Activated naive CD4-positive, alpha-beta T cell treated with anti-CD3 and anti-CD28 coated beads, Interleukin-2, amount 10 ng/mL, durations not matched to agents 7 days and 5 days (primary cell): ENCODE measurements around the gene MVB12B.
A peak's percentile ranks its signal among the peaks of the same experiment; 100 is the strongest.

ENCODE experiments used
- CTCF ChIA-PET: fragments of 350-600 bp; sonication (Branson Sonifier 250); formaldehyde crosslinking; loops from one replicate; lab custom pipeline; 2021; ENCODE audit warnings: antibody characterized with exemption; lab: Charles Lee
- DNase-seq: peaks from one replicate; pipeline ENCODE4 v3.0.0-alpha.2; 2020
- H3K27ac Mint-ChIP-seq: one replicate; pipeline ENCODE4 v1.8.0; 2021; ENCODE audit warnings: mild to moderate bottlenecking, moderate library complexity, mixed read lengths
- H3K27me3 Mint-ChIP-seq: one replicate; pipeline ENCODE4 v1.8.0; 2021; ENCODE audit warnings: mild to moderate bottlenecking, mixed read lengths
- H3K36me3 Mint-ChIP-seq: one replicate; pipeline ENCODE4 v1.8.0; 2021; ENCODE audit warnings: mixed read lengths
- H3K4me1 Mint-ChIP-seq: one replicate; pipeline ENCODE4 v1.8.0; 2021; ENCODE audit warnings: mixed read lengths
- H3K4me3 Mint-ChIP-seq: one replicate; pipeline ENCODE4 v1.8.0; 2021; ENCODE audit warnings: mild to moderate bottlenecking, moderate library complexity, mixed read lengths
- H3K9me3 Mint-ChIP-seq: one replicate; pipeline ENCODE4 v1.8.0; 2021; ENCODE audit warnings: mixed read lengths

Gene MVB12B

GRCh38 chr9:126309427-126310189, 17.0 kb upstream of the MVB12B start:
- no peaks in the 10 kb centered on the region for H3K36me3 Mint-ChIP-seq
- DNase-seq, result no peak
- CTCF ChIA-PET, result interaction anchor here (1.7 kb wide), 1 partner anchor 87 kb away, joined by 3 read pairs; no protein-coding TSS in a partner anchor
- H3K4me1 Mint-ChIP-seq, result no peaks in the 10 kb centered on the region
- H3K27me3 Mint-ChIP-seq, result peaks cover 27% of the 10 kb centered on the region
- no peak overlapping the region for H3K27ac Mint-ChIP-seq
- H3K9me3 Mint-ChIP-seq, result no peaks in the 10 kb centered on the region
- H3K4me3 Mint-ChIP-seq, result no peak overlapping the region

GRCh38 chr9:126312584-126313551, 13.8 kb upstream of the MVB12B start:
- Mint-ChIP-seq H3K4me3 (no peak overlapping the region), H3K4me1 (no peaks in the 10 kb centered on the region)

DNA sequence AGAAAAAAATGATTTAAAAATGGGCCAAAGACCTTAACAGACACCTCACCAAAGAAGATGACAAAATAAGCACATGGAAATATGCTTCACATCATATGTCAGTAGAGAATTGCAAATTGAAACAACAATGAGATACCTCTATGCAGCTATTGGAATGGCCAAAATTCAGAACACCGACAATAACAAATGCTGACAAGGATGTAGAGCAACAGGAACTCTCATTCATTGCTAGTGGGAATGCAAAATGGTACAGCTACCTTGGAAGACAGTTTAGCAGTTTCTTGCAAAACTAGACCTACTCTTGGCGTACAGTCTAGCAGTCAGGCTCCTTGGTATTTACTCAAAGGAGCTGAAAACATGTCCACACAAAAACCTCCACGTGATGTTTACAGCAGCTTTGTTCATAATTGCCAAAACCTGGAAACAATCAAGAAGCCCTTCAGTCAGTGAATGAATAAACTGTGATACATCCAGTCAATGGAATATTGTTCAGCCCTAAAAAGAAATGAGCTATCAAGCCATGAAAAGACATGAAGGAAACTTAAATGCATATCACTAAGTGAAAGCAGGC, 10.5 kb upstream of the MVB12B start:
- no peak overlapping the region for H3K4me3 Mint-ChIP-seq
- CTCF ChIA-PET, result interaction anchor here (0.8 to 5.6 kb wide), 3 partner anchors 23 to 175 kb away, joined by 3 to 24 read pairs (median 6); no protein-coding TSS in a partner anchor
- H3K9me3 Mint-ChIP-seq, result no peaks in the 10 kb centered on the region
- peaks cover 35% of the 10 kb centered on the region for H3K27me3 Mint-ChIP-seq
- DNase-seq, result no peak
- no peak overlapping the region for H3K27ac Mint-ChIP-seq
- H3K36me3 Mint-ChIP-seq, result no peaks in the 10 kb centered on the region
- H3K4me1 Mint-ChIP-seq, result no peaks in the 10 kb centered on the region

More at GRCh38 chr9:126312584-126313551, 13.8 kb upstream of the MVB12B start:
- CTCF ChIA-PET, result interaction anchor here (1.3 to 1.6 kb wide), 2 partner anchors 86 to 178 kb away, joined by 3 to 5 read pairs; no protein-coding TSS in a partner anchor
- no peak overlapping the region for H3K27ac Mint-ChIP-seq
- no peaks in the 10 kb centered on the region for H3K9me3 Mint-ChIP-seq
- no peak for DNase-seq
- no peaks in the 10 kb centered on the region for H3K36me3 Mint-ChIP-seq
- H3K27me3 Mint-ChIP-seq, result peaks cover 26% of the 10 kb centered on the region

- H3K27ac Mint-ChIP-seq, result no peak overlapping the region
- H3K36me3 Mint-ChIP-seq, result no peaks in the 10 kb centered on the region
- H3K4me1 Mint-ChIP-seq, result no peaks in the 10 kb centered on the region
- CTCF ChIA-PET, result interaction anchor here (0.9 to 5.6 kb wide), 4 partner anchors 15 to 174 kb away, joined by 3 to 24 read pairs (median 5); no protein-coding TSS in a partner anchor
- H3K9me3 Mint-ChIP-seq, result no peaks in the 10 kb centered on the region
- peaks cover 39% of the 10 kb centered on the region for H3K27me3 Mint-ChIP-seq
- DNase-seq, result peak; percentile 54
- H3K4me3 Mint-ChIP-seq, result no peak overlapping the region
Measured at GRCh38 chr9:126317513-126317912, 9.1 kb upstream of the MVB12B start.

- CTCF ChIA-PET, result interaction anchor here (0.6 to 5.6 kb wide), 6 partner anchors 8 to 80 kb away, joined by 3 to 24 read pairs (median 3); partner anchors contain the start of gene MVB12B
Measured at GRCh38 chr9:126318858-126319257, 7.8 kb upstream of the MVB12B start.

GRCh38 chr9:126319671-126320070, 7.0 kb upstream of the MVB12B start:
- Mint-ChIP-seq H3K4me3 (no peak overlapping the region), H3K27me3 (peaks cover 27% of the 10 kb centered on the region), H3K9me3 (peaks cover 6% of the 10 kb centered on the region), H3K27ac (no peak overlapping the region), H3K4me1 (no peaks in the 10 kb centered on the region), H3K36me3 (peaks cover 2% of the 10 kb centered on the region)
- DNase-seq, result no peak
- CTCF ChIA-PET, result interaction anchor here (1.5 to 5.6 kb wide), 3 partner anchors 16 to 79 kb away, joined by 3 to 24 read pairs (median 4); no protein-coding TSS in a partner anchor

More at GRCh38 chr9:126318858-126319257, 7.8 kb upstream of the MVB12B start:
- H3K4me3 Mint-ChIP-seq, result no peak overlapping the region
- H3K4me1 Mint-ChIP-seq, result no peaks in the 10 kb centered on the region
- H3K9me3 Mint-ChIP-seq, result peaks cover 2% of the 10 kb centered on the region
- peaks cover 2% of the 10 kb centered on the region for H3K36me3 Mint-ChIP-seq
- H3K27me3 Mint-ChIP-seq, result peaks cover 35% of the 10 kb centered on the region
- H3K27ac Mint-ChIP-seq, result no peak overlapping the region
- DNase-seq, result no peak

GRCh38 chr9:126320158-126320922, 6.3 kb upstream of the MVB12B start:
- H3K9me3 Mint-ChIP-seq, result peaks cover 6% of the 10 kb centered on the region
- peaks cover 22% of the 10 kb centered on the region for H3K27me3 Mint-ChIP-seq
- CTCF ChIA-PET, result interaction anchor here (1.0 to 5.6 kb wide), 3 partner anchors 15 to 79 kb away, joined by 3 to 24 read pairs (median 6); no protein-coding TSS in a partner anchor
- H3K27ac Mint-ChIP-seq, result no peak overlapping the region
- peaks cover 2% of the 10 kb centered on the region for H3K36me3 Mint-ChIP-seq
- H3K4me1 Mint-ChIP-seq, result no peaks in the 10 kb centered on the region
- no peak for DNase-seq
- no peak overlapping the region for H3K4me3 Mint-ChIP-seq

DNA sequence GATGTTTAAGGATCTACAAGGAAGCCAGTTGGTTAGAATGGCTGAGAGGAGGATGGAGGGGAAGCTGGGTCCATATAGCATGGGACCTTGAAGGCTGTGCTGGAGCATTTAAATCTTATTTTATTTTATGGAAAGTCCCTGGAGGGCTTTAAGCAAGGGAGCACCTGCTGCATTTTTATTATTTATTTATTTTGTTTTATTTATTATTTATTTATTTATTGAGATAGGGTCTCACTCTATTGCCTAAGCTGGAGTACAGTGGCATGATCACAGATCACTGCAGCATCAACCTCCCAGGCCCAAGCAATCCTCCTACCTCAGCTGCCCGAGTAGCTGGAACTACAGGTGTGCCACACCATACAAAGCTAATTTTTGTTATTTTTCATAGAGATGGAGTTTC, 4.9 kb upstream of the MVB12B start:
- H3K27me3 Mint-ChIP-seq, result peaks cover 30% of the 10 kb centered on the region
- H3K4me1 Mint-ChIP-seq, result peaks cover 3% of the 10 kb centered on the region

DNA sequence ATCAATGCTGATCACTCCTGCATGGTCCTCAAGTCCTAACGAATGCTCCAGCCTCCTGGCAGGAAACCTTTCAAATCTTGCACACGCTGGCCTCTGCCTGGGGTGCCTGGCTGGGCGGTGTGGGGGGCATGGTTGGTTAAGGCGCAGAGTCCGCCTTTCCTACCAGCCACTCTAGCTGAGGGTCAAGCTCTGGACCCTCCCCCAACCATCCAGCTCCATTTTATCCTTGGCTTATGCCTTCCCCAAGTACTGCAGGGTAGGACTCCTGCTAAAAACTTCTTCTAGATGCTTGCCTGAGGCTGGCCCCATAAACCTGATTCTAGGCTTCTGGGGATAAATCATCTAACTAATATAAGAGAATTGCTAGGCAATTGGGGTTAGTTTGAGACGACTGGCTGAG, 808 bp upstream of the MVB12B start:
- peaks cover 26% of the 10 kb centered on the region for H3K27me3 Mint-ChIP-seq
- DNase-seq, result no peak
- peak overlapping the region; percentile 71 for H3K4me3 Mint-ChIP-seq
- peaks cover 5% of the 10 kb centered on the region for H3K4me1 Mint-ChIP-seq
- CTCF ChIA-PET, result interaction anchor here (1.0 to 1.7 kb wide), 2 partner anchors 33 to 73 kb away, joined by 3 to 5 read pairs; no protein-coding TSS in a partner anchor
- H3K36me3 Mint-ChIP-seq, result peaks cover 2% of the 10 kb centered on the region
- H3K9me3 Mint-ChIP-seq, result peaks cover 6% of the 10 kb centered on the region
- H3K27ac Mint-ChIP-seq, result peak overlapping the region; percentile 39

More for the DNA sequence above, 4.9 kb upstream of the MVB12B start:
- Mint-ChIP-seq H3K4me3 (no peak overlapping the region), H3K36me3 (peaks cover 2% of the 10 kb centered on the region), H3K9me3 (peaks cover 6% of the 10 kb centered on the region), H3K27ac (no peak overlapping the region)
- CTCF ChIA-PET, result interaction anchor here (1.3 to 1.7 kb wide), 2 partner anchors 28 to 75 kb away, joined by 3 to 6 read pairs; no protein-coding TSS in a partner anchor
- DNase-seq, result no peak

DNA sequence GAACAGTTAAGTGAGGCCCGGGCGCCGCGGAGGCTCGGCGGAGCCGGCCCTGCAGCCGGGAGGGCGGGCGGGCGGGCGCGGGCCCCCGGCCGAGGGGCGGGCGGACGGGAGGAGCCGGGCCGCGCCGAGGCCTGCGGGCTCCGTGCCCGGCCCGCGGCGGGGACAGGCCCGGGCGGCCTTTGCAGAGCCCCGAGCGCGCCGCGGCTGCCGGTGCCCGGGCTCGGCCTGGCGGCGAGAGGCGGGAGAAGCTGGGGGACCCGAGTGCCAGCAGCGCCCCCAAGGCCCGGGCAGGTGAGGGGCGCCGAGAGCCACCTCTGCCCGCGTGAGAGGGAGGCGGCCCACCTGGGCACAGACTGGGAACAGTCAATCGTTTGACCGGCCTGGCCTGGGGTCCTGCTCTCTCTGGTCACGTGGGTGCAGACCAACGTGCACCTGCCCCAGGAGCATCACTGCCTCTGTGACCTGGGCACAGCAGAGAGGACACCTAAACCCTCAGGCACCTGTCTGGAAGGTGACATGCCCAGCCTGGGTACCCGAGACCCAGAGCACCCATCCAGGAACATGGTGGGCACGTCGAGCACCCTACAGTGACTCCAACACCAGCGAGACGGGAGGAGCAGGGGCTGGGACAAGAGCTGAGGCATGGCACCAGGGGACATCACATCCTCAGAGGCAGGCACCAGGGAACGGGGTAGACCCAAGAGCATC, 531 bp downstream of the MVB12B start:
- CTCF ChIA-PET, result interaction anchor here (1.1 kb wide), 1 partner anchor 9 kb away, joined by 3 read pairs; no protein-coding TSS in a partner anchor

DNA sequence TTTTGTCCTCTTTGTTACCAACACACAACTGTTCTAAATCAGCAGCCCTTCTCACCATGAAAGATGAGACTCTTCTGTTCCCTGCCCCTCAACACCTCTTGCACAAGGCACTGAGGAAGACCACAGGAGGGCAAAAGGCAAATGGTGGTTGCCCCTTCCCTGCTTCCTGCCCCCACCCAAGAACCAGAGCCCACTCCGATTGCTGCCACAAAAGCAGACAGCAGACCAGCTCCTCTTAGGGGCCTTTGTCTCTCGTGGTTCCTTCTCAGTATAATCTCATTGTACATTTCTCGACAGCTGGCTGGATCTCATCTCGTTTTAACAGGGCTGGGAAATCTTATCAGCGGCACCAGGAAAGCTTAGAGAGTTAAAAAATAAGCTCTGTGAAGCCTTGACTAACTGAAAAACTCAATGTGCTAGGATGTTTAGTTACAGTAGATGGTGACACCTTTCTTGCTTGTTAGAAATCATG, 1.1 kb downstream of the MVB12B start:
- Mint-ChIP-seq H3K4me3 (peak overlapping the region; percentile 53), H3K27me3 (peaks cover 28% of the 10 kb centered on the region), H3K9me3 (peaks cover 6% of the 10 kb centered on the region), H3K36me3 (peaks cover 2% of the 10 kb centered on the region), H3K27ac (no peak overlapping the region), H3K4me1 (peaks cover 5% of the 10 kb centered on the region)
- no peak for DNase-seq
- CTCF ChIA-PET, result no interaction called here

More for the DNA sequence above, 531 bp downstream of the MVB12B start:
- Mint-ChIP-seq H3K27ac (no peak overlapping the region), H3K4me1 (peaks cover 5% of the 10 kb centered on the region), H3K27me3 (peaks cover 26% of the 10 kb centered on the region), H3K36me3 (peaks cover 2% of the 10 kb centered on the region), H3K9me3 (peaks cover 6% of the 10 kb centered on the region), H3K4me3 (peak overlapping the region; percentile 53)
- DNase-seq, result peak; percentile 24

DNA sequence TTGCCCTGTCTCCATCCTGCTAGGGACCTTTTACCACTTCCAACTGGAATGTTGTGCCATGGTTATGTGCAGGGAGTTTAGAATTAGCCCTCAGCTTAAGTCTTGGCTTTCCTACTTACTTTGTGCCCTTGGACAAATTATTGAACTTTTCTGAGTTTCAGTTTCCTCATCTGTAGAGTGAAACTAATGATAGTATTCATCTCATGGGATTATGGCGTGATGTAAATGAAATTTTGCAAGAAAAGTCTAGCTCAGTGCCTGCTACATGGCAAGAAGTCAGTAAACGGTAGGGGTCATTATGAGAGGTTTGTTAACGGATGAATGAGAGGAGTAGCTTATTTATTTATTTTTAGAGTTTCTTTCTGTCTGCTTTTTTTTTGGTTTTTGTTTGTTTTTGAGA, 1.8 kb downstream of the MVB12B start:
- DNase-seq, result no peak
- Mint-ChIP-seq H3K4me3 (no peak overlapping the region), H3K9me3 (peaks cover 6% of the 10 kb centered on the region), H3K36me3 (peaks cover 2% of the 10 kb centered on the region), H3K27ac (no peak overlapping the region), H3K4me1 (peaks cover 5% of the 10 kb centered on the region), H3K27me3 (peaks cover 28% of the 10 kb centered on the region)
- CTCF ChIA-PET, result no interaction called here
